Hair follicular keratinocyte (primary cell): Measurements from ENCODE around the gene IGF1R. TPM values are rescaled to one million over a fixed set of nuclear protein-coding genes. Genes with fewer than 3 reads are reported as not detected.

Experiments
- total RNA-seq: library from RNA; depleted of rRNA; stranded (reverse); fragments of >200 nt; gene quantifications from 2 replicates; pipeline ENCODE4 v1.2.3, GENCODE V29; 2015

IGF1R gene
- 15.8 and 33.6 TPM in 2 replicates for total RNA-seq

GRCh38 chr15:98647774-98648653 lies at the start of gene IGF1R:
Gene IGF1R (plus strand): TSS chr15:98648539. CDS start chr15:98649582, 1,043 bp downstream.

